Fibroblast of lung (primary cell): ENCODE results near the gene SYP. TPM values are rescaled to one million over a fixed set of nuclear protein-coding genes. Genes with fewer than 3 reads are reported as not detected.

Source experiments
- DNase-seq, 2 donors: peaks; one replicate each; pipeline versions ENCODE4 v3.0.0 to v3.0.0-alpha.2; 2010; ENCODE audit warnings: low read depth in 2 of 2
- H2AFZ ChIP-seq: 2 replicates; pipeline ENCODE4 v1.5.1; 2012; ENCODE audit warnings: low read length, control low read depth, inconsistent platforms
- H3K27ac ChIP-seq: 2 replicates; pipeline ENCODE4 v1.5.1; 2011; ENCODE audit warnings: low read length, control low read depth; ENCODE audit not compliant: insufficient read depth
- H3K27me3 ChIP-seq: 2 replicates; pipeline ENCODE4 v1.5.1; 2011; ENCODE audit warnings: mild to moderate bottlenecking, low read length; ENCODE audit not compliant: control insufficient read depth, insufficient read depth
- H3K36me3 ChIP-seq: 2 replicates; pipeline ENCODE4 v1.5.1; 2011; ENCODE audit warnings: low read length; ENCODE audit not compliant: control insufficient read depth, insufficient read depth
- H3K4me1 ChIP-seq: 2 replicates; pipeline ENCODE4 v1.5.1; 2011; ENCODE audit warnings: low read length; ENCODE audit not compliant: control insufficient read depth, insufficient read depth; ENCODE audit errors: extremely low read depth
- H3K4me2 ChIP-seq: 2 replicates; pipeline ENCODE4 v1.5.1; 2011; ENCODE audit warnings: low read length, control low read depth; ENCODE audit not compliant: insufficient read depth; ENCODE audit errors: extremely low read depth
- H3K4me3 ChIP-seq, 4 experiments: fragments of 200-600 bp in 1 of 4; sonication (generic) in 1 of 4; replicated peaks in 1 of 4; 2 replicates each; pipeline ENCODE4 v1.5.1; 2011 to 2016; ENCODE audit warnings: low read length in 4 of 4, low read depth in 3 of 4, mild to moderate bottlenecking in 3 of 4, control low read depth in 2 of 4, inconsistent platforms in 1 of 4, mixed read lengths in 1 of 4; ENCODE audit not compliant: insufficient read depth in 1 of 4; ENCODE audit errors: control extremely low read depth in 1 of 4
- H3K79me2 ChIP-seq: 2 replicates; pipeline ENCODE4 v1.5.1; 2012; ENCODE audit warnings: mild to moderate bottlenecking, low read length, inconsistent platforms; ENCODE audit not compliant: control insufficient read depth, insufficient read depth
- H3K9ac ChIP-seq: 2 replicates; pipeline ENCODE4 v1.5.1; 2011; ENCODE audit warnings: mild to moderate bottlenecking, low read length, control low read depth; ENCODE audit not compliant: insufficient read depth
- H3K9me3 ChIP-seq: 2 replicates; pipeline ENCODE4 v1.5.1; 2012; ENCODE audit warnings: low read depth, low read length; ENCODE audit not compliant: control insufficient read depth, insufficient read depth
- H4K20me1 ChIP-seq: 2 replicates; pipeline ENCODE4 v1.5.1; 2011; ENCODE audit warnings: low read length; ENCODE audit not compliant: control insufficient read depth, insufficient read depth; ENCODE audit errors: extremely low read depth
- CTCF ChIP-seq, 2 donors: IDR thresholded peaks in 1 of 2; conservative IDR thresholded peaks in 1 of 2; 1 replicate in 1 of 2; 2 replicates in 1 of 2; pipeline ENCODE4 v1.5.1; 2011 to 2012; ENCODE audit warnings: low read length in 2 of 2, control low read depth in 1 of 2, inconsistent platforms in 1 of 2, low read depth in 1 of 2, mild to moderate bottlenecking in 1 of 2
- EZH2 ChIP-seq: IDR thresholded peaks from 2 replicates; pipeline ENCODE4 v1.5.1; 2012; ENCODE audit warnings: low read length, control low read depth, mild to moderate bottlenecking; ENCODE audit errors: missing control alignments
- polyA plus RNA-seq, 2 donors: library from polyadenylated mRNA; depleted of rRNA in 1 of 2; stranded (reverse) in 1 of 2; unstranded in 1 of 2; fragments of >200 nt; gene quantifications; 2 replicates each; pipeline ENCODE4 v1.2.1, GENCODE V29; 2011 to 2012; ENCODE audit warnings: missing spikeins in 1 of 2
- total RNA-seq: library from RNA; depleted of rRNA; stranded (reverse); fragments of >200 nt; gene quantifications from 2 replicates; pipeline ENCODE4 v1.2.1, GENCODE V29; 2014

Gene SYP
- total and polyA plus RNA-seq, 2 donors (not counting 1 experiment from before 2014, with no cell fraction given): 0.08 to 0.17 TPM

- Histone ChIP-seq H3K4me1 (no peaks in the 10 kb centered on the region), H2AFZ (no peak overlapping the region), H4K20me1 (no peaks in the 10 kb centered on the region), H3K4me3 (no peak overlapping the region), H3K79me2 (no peaks in the 10 kb centered on the region), H3K9me3 (no peaks in the 10 kb centered on the region), H3K36me3 (no peaks in the 10 kb centered on the region), H3K27ac (no peak overlapping the region), H3K27me3 (no peaks in the 10 kb centered on the region), H3K9ac (no peak overlapping the region), H3K4me2 (no peak overlapping the region)
- TF ChIP-seq CTCF (conservative IDR thresholded peaks at IDR 0.05 in 1 of 2, IDR thresholded peaks at IDR 0.05 in 1 of 2; ENCODE audit: low read depth in 1 of 2, low read length in 2 of 2): no peak
- TF ChIP-seq EZH2: no peak
- DNase-seq: no peak
Measured at GRCh38 chrX:49247916-49248811, 48.2 kb upstream of the SYP start.

GRCh38 chrX:49247346-49247745, 47.4 kb upstream of the SYP start:
- Histone ChIP-seq H3K4me2 (no peak overlapping the region), H4K20me1 (no peaks in the 10 kb centered on the region), H3K79me2 (no peaks in the 10 kb centered on the region), H3K9me3 (no peaks in the 10 kb centered on the region), H3K27ac (no peak overlapping the region), H3K9ac (no peak overlapping the region), H3K27me3 (no peaks in the 10 kb centered on the region), H3K4me3 (no peak overlapping the region), H2AFZ (no peak overlapping the region), H3K36me3 (no peaks in the 10 kb centered on the region), H3K4me1 (no peaks in the 10 kb centered on the region)
- no peak for DNase-seq
- no peak for TF ChIP-seq EZH2
- no peak for TF ChIP-seq CTCF (conservative IDR thresholded peaks at IDR 0.05 in 1 of 2, IDR thresholded peaks at IDR 0.05 in 1 of 2; ENCODE audit: low read depth in 1 of 2, low read length in 2 of 2)

- Histone ChIP-seq H3K9ac (no peak overlapping the region), H3K79me2 (no peaks in the 10 kb centered on the region), H3K4me1 (no peaks in the 10 kb centered on the region), H3K4me3 (no peak overlapping the region), H3K27me3 (no peaks in the 10 kb centered on the region), H3K27ac (no peak overlapping the region), H3K9me3 (no peaks in the 10 kb centered on the region), H3K4me2 (no peak overlapping the region), H4K20me1 (no peaks in the 10 kb centered on the region), H2AFZ (no peak overlapping the region), H3K36me3 (no peaks in the 10 kb centered on the region)
- no peak for TF ChIP-seq EZH2
- no peak for TF ChIP-seq CTCF (conservative IDR thresholded peaks at IDR 0.05 in 1 of 2, IDR thresholded peaks at IDR 0.05 in 1 of 2; ENCODE audit: low read depth in 1 of 2, low read length in 2 of 2)
- DNase-seq: no peak
Measured at GRCh38 chrX:49246541-49246940, 46.5 kb upstream of the SYP start.
